Right lung (tissue), 10 donors: ENCODE data around the gene SPATA31D4. TPM values are rescaled to one million over a fixed set of nuclear protein-coding genes. Genes with fewer than 3 reads are reported as not detected.
"Not testable (repeated sequence)": the region's sequence is repeated elsewhere in the genome, so short reads cannot be mapped to it uniquely, and the experiment has no call there.

Experiments
- DNase-seq, 2 donors: peaks; one replicate each; pipeline ENCODE4 v3.0.0-alpha.2; 2013
- long read RNA-seq, 8 donors: transcript quantifications; one replicate each; lab custom pipeline, GENCODE V29; 2026
- polyA plus RNA-seq, 5 donors: library from polyadenylated mRNA; unstranded; fragments of 120-200 nt; gene quantifications; one replicate each; pipeline versions ENCODE4 v1.2.1 to v1.2.3, GENCODE V29; 2013; ENCODE audit warnings: inconsistent platforms in 1 of 5, low replicate concordance in 1 of 5; ENCODE audit not compliant: insufficient read length in 5 of 5, insufficient read depth in 1 of 5

SPATA31D4 gene
- not detected for polyA plus RNA-seq
- long read RNA-seq, donor 1: 0 reads
- long read RNA-seq, donor 2: 0 reads
- long read RNA-seq, donor 3: 0 reads
- long read RNA-seq, donor 4: 0 reads
- long read RNA-seq, donor 5: 0 reads
- long read RNA-seq, donor 6: 0 reads
- long read RNA-seq, donor 7: 0 reads
- long read RNA-seq, donor 8: 0 reads

- DNase-seq: not testable (repeated sequence)
Observed at GRCh38 chr9:81928305-81928704, at the start of gene SPATA31D4. TSS of gene SPATA31D4 (plus strand) at chr9:81928428. CDS start at chr9:81928514, 86 bp downstream.

GRCh38 chr9:81878530-81878929 is 49.7 kb upstream of the SPATA31D4 start:
- DNase-seq: no peak

GRCh38 chr9:81879501-81879916 is 48.7 kb upstream of the SPATA31D4 start:
- DNase-seq: no peak

- no peak for DNase-seq
Observed at GRCh38 chr9:81885602-81886001, 42.6 kb upstream of the SPATA31D4 start.

GRCh38 chr9:81886665-81887064 is 41.6 kb upstream of the SPATA31D4 start:
- DNase-seq: no peak

GRCh38 chr9:81890104-81890503 is 38.1 kb upstream of the SPATA31D4 start:
- no peak for DNase-seq

- DNase-seq: no peak
Observed at GRCh38 chr9:81892440-81892839, 35.8 kb upstream of the SPATA31D4 start.

GRCh38 chr9:81893929-81894328 is 34.3 kb upstream of the SPATA31D4 start:
- no peak for DNase-seq

- DNase-seq: no peak
Observed at GRCh38 chr9:81894891-81895290, 33.3 kb upstream of the SPATA31D4 start.

- DNase-seq: no peak
Observed at GRCh38 chr9:81896070-81896469, 32.2 kb upstream of the SPATA31D4 start.

- no peak for DNase-seq
Observed at GRCh38 chr9:81898851-81899250, 29.4 kb upstream of the SPATA31D4 start.

GRCh38 chr9:81902196-81902595 is 26.0 kb upstream of the SPATA31D4 start:
- no peak for DNase-seq

- no peak for DNase-seq
Observed at GRCh38 chr9:81902626-81903025, 25.6 kb upstream of the SPATA31D4 start.

- no peak for DNase-seq
Observed at GRCh38 chr9:81906671-81907070, 21.6 kb upstream of the SPATA31D4 start.

GRCh38 chr9:81912135-81912534 is 16.1 kb upstream of the SPATA31D4 start:
- no peak for DNase-seq

- DNase-seq: no peak
Observed at GRCh38 chr9:81915801-81916505, 12.3 kb upstream of the SPATA31D4 start.

GRCh38 chr9:81918507-81918906 is 9.7 kb upstream of the SPATA31D4 start:
- not testable (repeated sequence) for DNase-seq

- not testable (repeated sequence) for DNase-seq
Observed at GRCh38 chr9:81930147-81930546, 1.9 kb downstream of the SPATA31D4 start.

- DNase-seq: not testable (repeated sequence)
Observed at GRCh38 chr9:81933547-81933946, 5.3 kb downstream of the SPATA31D4 start.

- DNase-seq: not testable (repeated sequence)
Observed at GRCh38 chr9:81943393-81943792, 15.2 kb downstream of the SPATA31D4 start, which contains the start of gene SPATA31D3. TSS of gene SPATA31D3 (plus strand) at chr9:81943500. CDS start at chr9:81943586, 86 bp downstream.

GRCh38 chr9:81948650-81949049 is 20.4 kb downstream of the SPATA31D4 start:
- not testable (repeated sequence) for DNase-seq

GRCh38 chr9:81953096-81953495 is 24.9 kb downstream of the SPATA31D4 start:
- DNase-seq: no peak

- no peak for DNase-seq
Observed at GRCh38 chr9:81955625-81956024, 27.4 kb downstream of the SPATA31D4 start.
